ENCODE data around the gene DPP8.

Gene DPP8

GRCh38 chr15:65411465-65412071 is 105.9 kb downstream of the DPP8 start:
- TF ChIP-seq CTCF (IDR thresholded peaks at IDR 0.05; ENCODE audit: low read depth, low read length, missing control alignments): no peak
- no peak for DNase-seq (ENCODE audit: extremely low read depth, low read depth)

GRCh38 chr15:65410972-65411371 is 106.5 kb downstream of the DPP8 start:
- TF ChIP-seq CTCF (IDR thresholded peaks at IDR 0.05; ENCODE audit: low read depth, low read length, missing control alignments): no peak
- no peak for DNase-seq (ENCODE audit: extremely low read depth, low read depth)
- H3K4me3 ChIP-seq (replicated peaks; ENCODE audit: low read depth, low read length): no peak overlapping the region

More at GRCh38 chr15:65411465-65412071, 105.9 kb downstream of the DPP8 start:
- no peak overlapping the region for H3K4me3 ChIP-seq (replicated peaks; ENCODE audit: low read depth, low read length)

GRCh38 chr15:65410036-65410435 is 107.5 kb downstream of the DPP8 start:
- H3K4me3 ChIP-seq (replicated peaks; ENCODE audit: low read depth, low read length): no peak overlapping the region
- TF ChIP-seq CTCF (IDR thresholded peaks at IDR 0.05; ENCODE audit: low read depth, low read length, missing control alignments): no peak
- DNase-seq (ENCODE audit: extremely low read depth, low read depth): no peak

- peak; percentile 98 for DNase-seq (ENCODE audit: extremely low read depth, low read depth)
- no peak overlapping the region for H3K4me3 ChIP-seq (replicated peaks; ENCODE audit: low read depth, low read length)
- no peak for TF ChIP-seq CTCF (IDR thresholded peaks at IDR 0.05; ENCODE audit: low read depth, low read length, missing control alignments)
Measured at GRCh38 chr15:65409036-65409631, 108.4 kb downstream of the DPP8 start.

GRCh38 chr15:65408324-65409035 is 109.0 kb downstream of the DPP8 start:
- DNase-seq (ENCODE audit: extremely low read depth, low read depth): no peak
- H3K4me3 ChIP-seq (replicated peaks; ENCODE audit: low read depth, low read length): no peak overlapping the region
- TF ChIP-seq CTCF (IDR thresholded peaks at IDR 0.05; ENCODE audit: low read depth, low read length, missing control alignments): no peak

- H3K4me3 ChIP-seq (replicated peaks; ENCODE audit: low read depth, low read length): no peak overlapping the region
- no peak for DNase-seq (ENCODE audit: extremely low read depth, low read depth)
- no peak for TF ChIP-seq CTCF (IDR thresholded peaks at IDR 0.05; ENCODE audit: low read depth, low read length, missing control alignments)
Measured at GRCh38 chr15:65406424-65407000, 111.0 kb downstream of the DPP8 start.

Measured in HFF-Myc (cell line).